Neural cell (in vitro differentiated cells): ENCODE measurements around the gene CACNA1E. TPM values are rescaled to one million over a fixed set of nuclear protein-coding genes. Genes with fewer than 3 reads are reported as not detected.

Experiments
- H2AFZ ChIP-seq: fragments of 200-600, 300-800 bp; sonication (generic), shearing (Covaris generic); 2 replicates; pipeline ENCODE4 v1.6.0; 2014; ENCODE audit warnings: low read depth, mild to moderate bottlenecking, antibody characterized with exemption, low read length, moderate library complexity
- H3F3A ChIP-seq: fragments of 200-600 bp; shearing (Covaris generic); 2 replicates; pipeline ENCODE4 v1.6.1; 2016; ENCODE audit warnings: mild to moderate bottlenecking, moderate library complexity, mixed read lengths, antibody characterized with exemption, low read length; ENCODE audit not compliant: insufficient read depth, poor library complexity, severe bottlenecking
- H3K27ac ChIP-seq: fragments of 200-600, 300-800 bp; sonication (generic), shearing (Covaris generic); 2 replicates; pipeline ENCODE4 v1.5.1; 2014; ENCODE audit warnings: mild to moderate bottlenecking, low read length, moderate library complexity
- H3K27me3 ChIP-seq: fragments of 300-800, 200-600 bp; sonication (generic), shearing (Covaris generic); 2 replicates; pipeline ENCODE4 v1.6.0; 2014; ENCODE audit warnings: mild to moderate bottlenecking, low read depth, low read length, moderate library complexity; ENCODE audit not compliant: insufficient read depth
- H3K36me3 ChIP-seq: fragments of 300-800, 200-600 bp; sonication (generic), shearing (Covaris generic); 2 replicates; pipeline ENCODE4 v1.5.1; 2014; ENCODE audit warnings: mild to moderate bottlenecking, antibody characterized with exemption, low read length, moderate library complexity; ENCODE audit not compliant: insufficient read depth
- H3K4me2 ChIP-seq: fragments of 300-800, 200-600 bp; sonication (generic), shearing (Covaris generic); 2 replicates; pipeline ENCODE4 v1.6.0; 2014; ENCODE audit warnings: mild to moderate bottlenecking, low read length
- H3K4me3 ChIP-seq: fragments of 300-800, 200-600 bp; sonication (generic), shearing (Covaris generic); 2 replicates; pipeline ENCODE4 v1.5.1; 2014; ENCODE audit warnings: mild to moderate bottlenecking, low read length, moderate library complexity
- H3K79me2 ChIP-seq: fragments of 200-600 bp; shearing (Covaris generic); replicated peaks from 2 replicates; pipeline ENCODE4 v1.6.0; 2014; ENCODE audit warnings: mild to moderate bottlenecking, low read length, moderate library complexity; ENCODE audit not compliant: insufficient read depth
- H3K9ac ChIP-seq: fragments of 300-800, 200-600 bp; sonication (generic), shearing (Covaris generic); 2 replicates; pipeline ENCODE4 v1.6.1; 2016; ENCODE audit warnings: mild to moderate bottlenecking, low read length, mixed read lengths
- H3K9me2 ChIP-seq: fragments of 200-600 bp; shearing (Covaris generic); 2 replicates; pipeline ENCODE4 v1.6.1; 2016; ENCODE audit warnings: mild to moderate bottlenecking, low read length, mixed read lengths; ENCODE audit not compliant: insufficient read depth
- H3K9me3 ChIP-seq: fragments of 200-600, 300-800 bp; sonication (generic), shearing (Covaris generic); 2 replicates; pipeline ENCODE4 v1.6.1; 2016; ENCODE audit warnings: mild to moderate bottlenecking, mixed run types, low read length, moderate library complexity, mixed read lengths
- H4K20me1 ChIP-seq: fragments of 200-600 bp; shearing (Covaris generic); 2 replicates; pipeline ENCODE4 v1.6.1; 2016; ENCODE audit warnings: mild to moderate bottlenecking, mixed run types; ENCODE audit not compliant: insufficient read depth
- CTCF ChIP-seq: fragments of 450-650 bp; IDR thresholded peaks from 2 replicates; pipeline ENCODE4 v1.5.1; 2014; ENCODE audit warnings: antibody characterized with exemption, mild to moderate bottlenecking, moderate library complexity; ENCODE audit not compliant: poor library complexity, severe bottlenecking
- EP300 ChIP-seq: fragments of 450-650 bp; conservative IDR thresholded peaks from 2 replicates; pipeline ENCODE4 v1.6.1; 2014; ENCODE audit warnings: antibody characterized with exemption, mild to moderate bottlenecking, moderate library complexity; ENCODE audit not compliant: poor library complexity, severe bottlenecking
- EZH2 ChIP-seq: fragments of 200-600, 300-800 bp; shearing (Covaris generic), sonication (generic); IDR thresholded peaks from 2 replicates; pipeline ENCODE4 v1.6.1; 2014; ENCODE audit warnings: antibody characterized with exemption, low read length, borderline replicate concordance, mild to moderate bottlenecking; ENCODE audit not compliant: insufficient read depth, poor library complexity, severe bottlenecking
- MXI1 ChIP-seq: fragments of 450-650 bp; conservative IDR thresholded peaks from 2 replicates; pipeline ENCODE4 v1.6.1; 2014; ENCODE audit warnings: antibody characterized with exemption, mild to moderate bottlenecking; ENCODE audit not compliant: poor library complexity, severe bottlenecking
- POLR2AphosphoS5 ChIP-seq: IDR thresholded peaks from 2 replicates; pipeline ENCODE4 v1.6.1; 2012
- RAD21 ChIP-seq: fragments of 450-650 bp; conservative IDR thresholded peaks from 2 replicates; pipeline ENCODE4 v1.6.1; 2014; ENCODE audit warnings: antibody characterized with exemption, mild to moderate bottlenecking, moderate library complexity
- REST ChIP-seq: IDR thresholded peaks from 2 replicates; pipeline ENCODE4 v1.6.1; 2012; ENCODE audit warnings: borderline replicate concordance
- SMC3 ChIP-seq: fragments of 450-650 bp; conservative IDR thresholded peaks from 2 replicates; pipeline ENCODE4 v1.6.1; 2014; ENCODE audit warnings: antibody characterized with exemption, mild to moderate bottlenecking, moderate library complexity; ENCODE audit not compliant: poor library complexity
- TAF1 ChIP-seq: IDR thresholded peaks from 2 replicates; pipeline ENCODE4 v1.6.1; 2012; ENCODE audit warnings: low read depth
- polyA plus RNA-seq: library from polyadenylated mRNA; depleted of rRNA; stranded (reverse); fragments of >200 nt; gene quantifications from 2 replicates; pipeline ENCODE4 v1.2.3, GENCODE V29; 2014

Gene CACNA1E
- polyA plus RNA-seq, 1 donor from 2014 or later, result 29.5 TPM

- H3K4me2 ChIP-seq, result no peak overlapping the region
Measured at GRCh38 chr1:181809991-181810545, 326.8 kb downstream of the CACNA1E start.

GRCh38 chr1:181812208-181812607 lies 328.9 kb downstream of the CACNA1E start:
- no peak overlapping the region for H2AFZ ChIP-seq
- no peaks in the 10 kb centered on the region for H3K27me3 ChIP-seq
- TF ChIP-seq EZH2 (no peak), REST (no peak), POLR2AphosphoS5 (no peak), TAF1 (no peak), EP300 (no peak), SMC3 (no peak), CTCF (no peak), RAD21 (no peak), MXI1 (no peak)
- H3F3A ChIP-seq, result no peaks in the 10 kb centered on the region
- H3K4me3 ChIP-seq, result no peak overlapping the region
- no peaks in the 10 kb centered on the region for H3K9me2 ChIP-seq
- H3K4me2 ChIP-seq, result no peak overlapping the region
- H3K36me3 ChIP-seq, result no peaks in the 10 kb centered on the region
- no peaks in the 10 kb centered on the region for H3K9me3 ChIP-seq
- H3K27ac ChIP-seq, result no peak overlapping the region
- no peaks in the 10 kb centered on the region for H4K20me1 ChIP-seq
- no peak overlapping the region for H3K9ac ChIP-seq
- H3K79me2 ChIP-seq, result no peaks in the 10 kb centered on the region

More at GRCh38 chr1:181809991-181810545, 326.8 kb downstream of the CACNA1E start:
- Histone ChIP-seq H3K36me3 (no peaks in the 10 kb centered on the region), H3K27me3 (no peaks in the 10 kb centered on the region), H3K9ac (no peak overlapping the region), H3K27ac (no peak overlapping the region), H3K9me2 (no peaks in the 10 kb centered on the region), H2AFZ (no peak overlapping the region), H3F3A (no peaks in the 10 kb centered on the region), H3K9me3 (no peaks in the 10 kb centered on the region), H3K79me2 (no peaks in the 10 kb centered on the region), H3K4me3 (no peak overlapping the region), H4K20me1 (no peaks in the 10 kb centered on the region)
- no peak for TF ChIP-seq RAD21

- no peak overlapping the region for H3K4me3 ChIP-seq
- H3K9ac ChIP-seq, result no peak overlapping the region
- no peaks in the 10 kb centered on the region for H3F3A ChIP-seq
- no peaks in the 10 kb centered on the region for H3K36me3 ChIP-seq
- H3K27ac ChIP-seq, result no peak overlapping the region
- H2AFZ ChIP-seq, result no peak overlapping the region
- no peaks in the 10 kb centered on the region for H4K20me1 ChIP-seq
- no peaks in the 10 kb centered on the region for H3K9me3 ChIP-seq
- TF ChIP-seq EZH2 (no peak), EP300 (no peak), POLR2AphosphoS5 (no peak), MXI1 (no peak), SMC3 (no peak), TAF1 (no peak), REST (no peak), CTCF (no peak), RAD21 (no peak)
- no peaks in the 10 kb centered on the region for H3K9me2 ChIP-seq
- no peaks in the 10 kb centered on the region for H3K79me2 ChIP-seq
- no peaks in the 10 kb centered on the region for H3K27me3 ChIP-seq
- H3K4me2 ChIP-seq, result no peak overlapping the region
Measured at GRCh38 chr1:181813266-181813665, 329.9 kb downstream of the CACNA1E start.
